Breast epithelium (tissue), 3 donors: ENCODE data around the gene AK9.

Source experiments
- POLR2A ChIP-seq: fragments of 450-650 bp; IDR thresholded peaks from one replicate; pipeline ENCODE4 v1.6.1; 2016; ENCODE audit warnings: antibody characterized with exemption, mild to moderate bottlenecking, moderate library complexity
- POLR2AphosphoS5 ChIP-seq, 3 donors: sonication (generic); formaldehyde crosslinking; IDR thresholded peaks; one replicate each; pipeline ENCODE4 v1.6.1; 2017; ENCODE audit warnings: antibody characterized with exemption in 3 of 3
- TF ChIP-seq, protein P1 (sequence below), 3 donors: fragments of 450-650 bp; IDR thresholded peaks; one replicate each; pipeline ENCODE4 v1.5.1; 2016 to 2017; ENCODE audit warnings: antibody characterized with exemption in 3 of 3, mild to moderate bottlenecking in 3 of 3, moderate library complexity in 3 of 3

DNA sequence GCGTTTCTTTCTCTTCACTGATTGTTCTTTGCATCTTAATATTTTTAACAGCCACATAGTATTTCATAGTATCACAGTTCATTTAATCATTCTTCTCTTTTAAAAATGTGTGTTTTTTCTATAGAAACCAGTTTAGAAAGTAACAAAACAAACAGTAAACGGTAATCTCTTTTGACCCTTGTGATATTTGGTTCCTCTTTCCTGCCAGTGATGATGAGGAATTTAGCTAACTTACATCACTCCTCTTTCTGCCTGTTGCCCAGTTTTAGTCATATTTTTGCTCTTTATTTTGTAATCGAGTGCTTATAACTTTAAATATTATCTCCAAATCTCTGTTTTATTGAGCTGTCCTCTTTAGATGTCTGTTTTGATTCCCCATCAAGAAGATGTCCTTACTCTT, 169.9 kb downstream of the AK9 start:
- TF ChIP-seq, protein P1, sequence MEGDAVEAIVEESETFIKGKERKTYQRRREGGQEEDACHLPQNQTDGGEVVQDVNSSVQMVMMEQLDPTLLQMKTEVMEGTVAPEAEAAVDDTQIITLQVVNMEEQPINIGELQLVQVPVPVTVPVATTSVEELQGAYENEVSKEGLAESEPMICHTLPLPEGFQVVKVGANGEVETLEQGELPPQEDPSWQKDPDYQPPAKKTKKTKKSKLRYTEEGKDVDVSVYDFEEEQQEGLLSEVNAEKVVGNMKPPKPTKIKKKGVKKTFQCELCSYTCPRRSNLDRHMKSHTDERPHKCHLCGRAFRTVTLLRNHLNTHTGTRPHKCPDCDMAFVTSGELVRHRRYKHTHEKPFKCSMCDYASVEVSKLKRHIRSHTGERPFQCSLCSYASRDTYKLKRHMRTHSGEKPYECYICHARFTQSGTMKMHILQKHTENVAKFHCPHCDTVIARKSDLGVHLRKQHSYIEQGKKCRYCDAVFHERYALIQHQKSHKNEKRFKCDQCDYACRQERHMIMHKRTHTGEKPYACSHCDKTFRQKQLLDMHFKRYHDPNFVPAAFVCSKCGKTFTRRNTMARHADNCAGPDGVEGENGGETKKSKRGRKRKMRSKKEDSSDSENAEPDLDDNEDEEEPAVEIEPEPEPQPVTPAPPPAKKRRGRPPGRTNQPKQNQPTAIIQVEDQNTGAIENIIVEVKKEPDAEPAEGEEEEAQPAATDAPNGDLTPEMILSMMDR (IDR thresholded peaks at IDR 0.05), result no peak
- TF ChIP-seq POLR2A (no peak), POLR2AphosphoS5 (IDR thresholded peaks at IDR 0.05) (no peak)
